ENCODE measurements around the gene CCDC142. TPM values are rescaled to one million over a fixed set of nuclear protein-coding genes. Genes with fewer than 3 reads are reported as not detected.

CCDC142 gene
- total and polyA plus RNA-seq, 10 of the 15 experiments (the other 5 are each of a cell fraction or from before 2014, with no cell fraction given): 0.93 to 16.9 (median 9.0) TPM

- 67% methylated on average over 3 of the region's 3 CpGs for WGBS (ENCODE audit: insufficient coverage, insufficient replicate concordance, low lambda C conversion rate, missing lambda C conversion rate)
- Histone ChIP-seq H3K36me3 (ENCODE audit: control insufficient read depth in 2 of 2, insufficient read depth in 2 of 2, low read length in 1 of 2) (no peaks in the 10 kb centered on the region), H4K20me1 (ENCODE audit: control insufficient read depth, insufficient read depth) (no peaks in the 10 kb centered on the region), H3K27ac (ENCODE audit: control insufficient read depth, insufficient read depth) (no peak overlapping the region), H3K9ac (ENCODE audit: control insufficient read depth, insufficient read depth, low read length) (no peak overlapping the region), H2AFZ (ENCODE audit: control insufficient read depth, low read depth, low read length) (no peak overlapping the region), H3K79me2 (ENCODE audit: control insufficient read depth, insufficient read depth, low read length) (peaks cover 7% of the 10 kb centered on the region), H3K27me3 (replicated peaks in 1 of 2; ENCODE audit: control insufficient read depth in 2 of 2, insufficient read depth in 2 of 2, low read length in 1 of 2) (no peaks in the 10 kb centered on the region), H3K4me1 (ENCODE audit: control insufficient read depth, insufficient read depth, low read length) (peaks cover 3% of the 10 kb centered on the region), H3K4me3 (no peak overlapping the region), H3K4me2 (ENCODE audit: control insufficient read depth, insufficient read depth) (no peak overlapping the region), H3K9me3 (replicated peaks; ENCODE audit: control insufficient read depth, insufficient read depth, low read length) (no peaks in the 10 kb centered on the region)
- no peak for FAIRE-seq
- ATAC-seq: no peak
- BruUV-seq (replicated peaks): no TSS peak
- ChIA-PET CTCF (interaction anchor here (0.6 to 1.0 kb wide), 2 partner anchors 49 to 1196 kb away, joined by 3 read pairs; no protein-coding TSS in a partner anchor), RAD21 (ENCODE audit: unreplicated experiment) (interaction anchor here (1.1 kb wide), 1 partner anchor 11 kb away, joined by 5 read pairs; no protein-coding TSS in a partner anchor), POLR2A (interaction anchor here (1.2 kb wide), 1 partner anchor 11 kb away, joined by 4 read pairs; no protein-coding TSS in a partner anchor), SMC1A (ENCODE audit: uncharacterized antibody, unreplicated experiment) (no interaction called here)
- in situ Hi-C loops (cut with MboI) (no loop called here), intact Hi-C loops (cut with micrococcal nuclease; ENCODE audit: unreplicated experiment) (no loop called here)
- DNase-seq (ENCODE audit: low read depth, low spot score): no peak
- TF ChIP-seq HDAC6 (IDR thresholded peaks at IDR 0.05; ENCODE audit: unreplicated experiment): no peak
- no peak for TF ChIP-seq MTA2 (IDR thresholded peaks at IDR 0.05; ENCODE audit: low read depth)
- no peak for TF ChIP-seq PML (IDR thresholded peaks at IDR 0.05; ENCODE audit: low read length)
- no peak for TF ChIP-seq RCOR1 (conservative IDR thresholded peaks at IDR 0.05; ENCODE audit: low read depth, low read length)
- TF ChIP-seq ZNF384 (IDR thresholded peaks at IDR 0.05; ENCODE audit: borderline replicate concordance, low read depth, low read length): no peak
- no peak for TF ChIP-seq RBBP5 (conservative IDR thresholded peaks at IDR 0.05)
- no peak for TF ChIP-seq WRNIP1 (IDR thresholded peaks at IDR 0.05; ENCODE audit: borderline replicate concordance, low read depth, low read length)
- no peak for TF ChIP-seq MEF2B (IDR thresholded peaks at IDR 0.05; ENCODE audit: partially characterized antibody, poor library complexity, severe bottlenecking)
- no peak for TF ChIP-seq SMAD1 (IDR thresholded peaks at IDR 0.05; ENCODE audit: low read depth, partially characterized antibody)
- no peak for TF ChIP-seq IRF5 (IDR thresholded peaks at IDR 0.05; ENCODE audit: borderline replicate concordance)
- no peak for TF ChIP-seq ATF3 (IDR thresholded peaks at IDR 0.05; ENCODE audit: borderline replicate concordance, extremely low read depth, low read depth, low read length)
- no peak for TF ChIP-seq SMARCA5 (IDR thresholded peaks at IDR 0.05)
- TF ChIP-seq ESRRA (IDR thresholded peaks at IDR 0.05; ENCODE audit: low read length): no peak
- no peak for TF ChIP-seq MLLT1 (IDR thresholded peaks at IDR 0.05)
- no peak for TF ChIP-seq HDGF (IDR thresholded peaks at IDR 0.05)
- no peak for TF ChIP-seq USF2 (IDR thresholded peaks at IDR 0.05; ENCODE audit: borderline replicate concordance, low read depth, low read length)
- no peak for TF ChIP-seq ATF2 (IDR thresholded peaks at IDR 0.05; ENCODE audit: low read length)
- no peak for TF ChIP-seq EP300 (IDR thresholded peaks at IDR 0.05; ENCODE audit: borderline replicate concordance in 1 of 2, control insufficient read depth in 1 of 2, low read depth in 2 of 2, low read length in 2 of 2)
These were observed 32.1 kb downstream of the CCDC142 start for GRCh38 chr2:74450570-74451190.

Data from GM12878 (cell line).